HG03060 (cell line): ENCODE measurements around the gene AAK1.

Experiments
- ATAC-seq: cut with Tn5 transposase; IDR thresholded peaks from one replicate; pipeline ENCODE4 v1.9.1; 2021; ENCODE audit warnings: low read depth, moderate number of reproducible peaks; ENCODE audit not compliant: unreplicated experiment

The AAK1 gene

DNA sequence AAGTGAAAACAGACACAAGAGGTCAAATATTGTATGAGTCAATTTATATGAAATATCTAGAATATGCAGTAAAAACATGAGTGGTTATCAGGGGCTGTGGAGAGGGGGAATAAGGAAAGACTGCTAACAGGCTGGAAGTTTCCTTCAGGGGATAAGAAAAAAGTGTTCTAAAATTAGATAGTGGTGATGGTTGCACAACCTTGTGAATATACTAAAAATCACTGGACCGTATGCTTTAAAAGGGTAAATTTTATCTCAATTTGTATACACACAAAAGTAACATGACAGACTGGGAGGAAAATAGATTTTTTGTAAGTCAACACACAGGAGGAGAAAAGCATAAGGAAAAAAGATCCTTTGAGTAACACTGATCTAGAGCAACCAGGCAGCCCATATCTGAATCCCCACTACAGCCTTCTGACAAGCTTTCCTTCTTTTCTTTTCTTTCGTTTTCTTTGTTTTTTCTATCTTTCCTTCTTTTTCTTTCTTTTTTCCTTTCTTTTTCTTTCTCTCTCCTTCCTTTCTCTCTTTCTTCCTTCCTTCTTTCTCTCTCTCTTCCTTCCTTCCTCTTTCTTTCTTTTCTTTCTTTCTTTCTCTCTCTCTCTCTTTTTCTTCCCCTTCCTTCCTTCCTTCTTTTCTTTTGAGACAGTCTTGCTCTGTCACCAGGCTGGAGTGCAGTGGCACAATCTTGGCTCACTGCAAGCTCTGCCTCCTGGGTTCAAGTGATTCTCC is 95.4 kb downstream of the AAK1 start:
- ATAC-seq: no peak

DNA sequence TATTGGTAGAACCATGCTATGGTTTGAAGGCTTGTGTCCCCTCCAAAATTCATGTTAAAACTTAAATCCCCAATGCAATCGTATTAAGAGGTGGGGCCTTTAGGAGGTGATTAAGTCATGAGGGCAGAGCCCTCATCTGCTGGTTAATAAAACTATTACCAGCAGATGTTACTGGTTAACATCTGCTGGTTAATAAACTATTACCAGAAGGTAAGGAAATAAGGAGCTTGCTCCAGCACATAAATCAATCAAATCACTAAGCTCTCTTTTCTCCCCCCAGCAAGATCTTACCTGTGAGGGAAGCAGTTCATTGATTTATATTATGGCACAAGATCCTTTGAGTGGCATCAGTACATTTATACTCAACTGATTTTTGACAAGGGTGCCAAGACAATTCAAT is 96.9 kb downstream of the AAK1 start:
- no peak for ATAC-seq

DNA sequence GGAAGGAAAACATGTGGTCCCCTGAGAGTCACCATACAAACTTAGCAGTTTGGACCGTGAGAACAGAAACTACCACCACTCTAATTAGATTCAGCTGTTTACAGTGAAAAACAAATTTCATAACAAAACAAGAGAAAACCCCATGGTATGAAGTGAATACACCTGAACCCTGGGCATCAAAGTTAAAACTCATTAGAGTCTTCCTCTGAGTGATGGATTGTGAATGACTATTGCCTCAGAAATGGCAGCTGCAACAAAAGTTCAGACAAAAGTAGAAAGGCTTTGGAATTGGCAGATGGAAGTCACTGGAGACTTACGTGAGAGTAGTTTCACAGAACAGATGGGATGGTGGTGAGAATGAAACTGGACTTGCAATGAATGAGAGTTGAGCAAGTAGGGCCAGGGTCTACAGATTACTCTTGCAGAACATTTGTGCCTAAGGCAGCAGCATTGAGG is 98.0 kb downstream of the AAK1 start:
- no peak for ATAC-seq

DNA sequence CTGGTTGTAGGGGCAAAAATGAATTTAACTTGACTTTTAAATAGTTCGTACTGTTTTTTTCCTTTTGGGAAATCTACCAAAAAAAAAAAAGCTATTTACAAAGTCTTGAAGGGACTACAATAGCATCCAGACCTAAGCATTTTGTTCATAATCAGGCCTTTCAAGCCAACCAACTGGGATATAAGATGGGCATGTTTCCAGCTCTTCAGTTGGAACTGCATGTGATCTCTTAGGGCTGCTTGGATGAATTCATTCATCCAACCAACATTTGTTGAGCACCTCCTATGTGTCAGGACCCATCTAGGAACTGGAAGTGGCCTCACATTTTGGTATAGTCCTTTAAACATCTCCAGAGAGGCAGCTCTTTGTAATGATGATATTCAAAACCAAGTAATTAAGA is 98.6 kb downstream of the AAK1 start:
- no peak for ATAC-seq

DNA sequence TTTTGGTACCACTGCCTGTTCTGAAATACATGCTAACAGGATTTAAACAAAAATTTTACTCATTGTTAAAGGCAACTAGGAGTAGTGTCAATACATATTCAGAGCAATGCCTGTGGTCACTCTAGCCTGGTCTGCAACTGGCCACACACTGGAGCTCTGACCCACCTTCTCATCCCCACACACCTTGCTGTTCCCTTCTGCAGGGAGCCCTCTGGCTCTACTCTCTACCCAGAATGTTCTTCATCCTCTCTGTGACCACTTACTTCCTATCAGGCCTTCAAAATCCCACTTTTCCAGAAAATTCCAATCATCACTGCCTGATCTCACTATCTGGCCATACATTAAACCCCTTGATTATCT is 104.0 kb downstream of the AAK1 start:
- no peak for ATAC-seq

DNA sequence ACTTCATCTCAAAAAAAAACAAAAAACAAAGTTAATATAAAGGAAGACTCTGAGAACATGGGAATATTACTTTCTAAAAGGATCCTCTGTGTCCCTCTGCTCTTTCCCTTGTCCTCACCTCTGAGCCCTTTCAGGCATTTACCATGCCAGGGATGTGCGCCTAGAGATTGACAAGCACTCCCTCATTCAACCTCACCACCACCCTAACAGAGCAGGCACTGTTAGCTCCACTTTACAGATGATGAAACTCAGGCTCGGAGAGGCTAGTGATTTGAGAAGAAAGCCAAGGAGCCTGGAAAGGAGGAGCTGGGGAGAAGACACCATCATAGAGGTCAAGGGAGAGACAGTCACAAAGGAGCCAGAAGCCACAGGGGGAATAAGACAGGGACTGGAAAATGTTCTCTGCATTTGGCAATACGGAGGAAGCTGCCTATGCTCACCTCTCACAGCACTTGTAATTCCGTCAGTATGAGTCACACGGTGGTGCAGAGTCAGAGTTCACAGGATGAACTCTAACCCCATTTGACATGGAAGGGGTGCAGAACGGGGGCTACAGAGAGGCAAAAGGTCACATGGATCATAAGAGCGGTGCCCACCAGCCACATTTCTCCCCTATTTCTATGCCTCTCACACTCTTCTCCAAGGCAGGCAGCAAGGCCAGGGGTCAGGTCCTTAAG is 104.5 kb downstream of the AAK1 start:
- ATAC-seq: no peak

DNA sequence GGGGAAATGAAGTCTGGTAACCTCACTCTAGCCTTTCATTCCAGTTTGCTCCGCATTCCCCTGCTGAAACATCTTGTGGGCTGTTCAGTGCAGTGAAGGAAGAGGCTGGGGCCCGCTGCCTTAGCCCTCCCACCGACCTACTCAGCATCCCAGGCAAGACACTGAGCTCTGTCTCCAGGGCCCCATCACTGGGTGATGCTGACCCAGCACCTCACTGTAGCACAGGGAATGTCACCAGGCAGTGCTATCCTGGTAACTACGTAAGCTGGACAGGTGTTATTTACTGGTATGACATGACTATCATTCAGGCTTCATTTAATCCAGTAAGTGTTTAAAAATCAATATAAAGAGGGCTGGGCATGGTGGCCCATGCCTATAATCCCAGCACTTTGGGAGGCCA is 105.3 kb downstream of the AAK1 start:
- no peak for ATAC-seq

GRCh38 chr2:69535817-69536241 is 107.7 kb downstream of the AAK1 start:
- ATAC-seq: no peak

DNA sequence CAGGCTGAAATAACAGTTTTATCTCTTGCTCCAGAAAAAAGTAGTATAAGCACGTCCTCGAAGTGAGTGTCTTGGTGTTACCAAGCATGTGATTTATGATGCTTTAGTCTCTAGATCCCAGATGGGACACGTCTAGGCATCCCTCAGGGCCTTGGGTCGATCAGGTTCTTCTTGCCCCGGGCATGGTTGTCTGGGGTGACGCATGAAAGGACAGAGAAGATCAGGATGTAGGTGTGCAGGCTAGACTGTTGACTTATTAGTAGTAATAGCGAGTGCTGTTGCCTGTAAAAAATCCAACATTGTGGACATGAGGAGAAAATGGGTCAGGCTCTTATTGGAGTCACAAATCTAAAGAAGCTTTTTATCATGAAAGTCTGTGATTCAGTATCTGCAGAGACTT is 112.4 kb downstream of the AAK1 start:
- no peak for ATAC-seq

DNA sequence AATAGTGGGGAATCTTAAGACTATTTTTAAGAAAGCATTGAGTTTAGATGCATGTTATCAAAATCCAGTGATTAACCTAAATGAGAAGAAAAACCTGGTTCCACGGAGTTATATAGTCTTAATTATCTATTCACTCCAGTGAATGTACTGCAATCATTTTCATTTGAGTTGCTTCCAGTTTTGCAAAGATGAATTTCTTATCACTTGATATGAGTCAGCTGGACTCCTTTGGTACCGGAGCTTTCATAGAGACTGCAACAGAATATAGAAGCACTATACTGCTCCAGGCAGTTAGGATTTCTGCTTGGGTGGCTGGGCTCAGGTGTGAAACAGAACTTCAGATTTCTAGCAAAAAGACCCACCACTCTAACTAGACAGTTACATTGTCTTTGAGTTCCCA is 114.1 kb downstream of the AAK1 start:
- ATAC-seq: no peak

GRCh38 chr2:69525261-69525660 is 118.3 kb downstream of the AAK1 start:
- no peak for ATAC-seq

- no peak for ATAC-seq
These were observed 118.7 kb downstream of the AAK1 start for GRCh38 chr2:69524799-69525198.

DNA sequence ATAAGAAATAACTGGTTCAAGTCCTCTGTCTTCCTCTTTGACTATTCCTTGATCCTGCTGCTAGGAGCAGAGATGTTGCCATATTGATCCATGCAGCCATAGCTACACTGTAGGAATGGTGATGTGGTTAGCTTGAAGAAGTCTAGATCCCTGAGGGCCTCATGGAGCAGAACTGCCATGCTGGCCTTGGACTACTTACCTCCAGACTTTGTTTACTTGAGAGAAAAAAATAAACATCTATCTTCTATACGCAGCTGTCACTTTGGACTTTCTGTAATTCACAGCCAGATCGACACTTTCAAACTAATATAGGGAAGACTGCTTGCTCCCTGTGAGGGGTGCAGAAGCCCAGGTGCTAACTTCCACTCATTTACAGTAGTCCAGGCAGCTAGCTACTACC is 121.8 kb downstream of the AAK1 start:
- ATAC-seq: no peak

- no peak for ATAC-seq
These were observed 124.7 kb downstream of the AAK1 start for GRCh38 chr2:69518841-69519240.

GRCh38 chr2:69517410-69517809 is 126.1 kb downstream of the AAK1 start:
- no peak for ATAC-seq

DNA sequence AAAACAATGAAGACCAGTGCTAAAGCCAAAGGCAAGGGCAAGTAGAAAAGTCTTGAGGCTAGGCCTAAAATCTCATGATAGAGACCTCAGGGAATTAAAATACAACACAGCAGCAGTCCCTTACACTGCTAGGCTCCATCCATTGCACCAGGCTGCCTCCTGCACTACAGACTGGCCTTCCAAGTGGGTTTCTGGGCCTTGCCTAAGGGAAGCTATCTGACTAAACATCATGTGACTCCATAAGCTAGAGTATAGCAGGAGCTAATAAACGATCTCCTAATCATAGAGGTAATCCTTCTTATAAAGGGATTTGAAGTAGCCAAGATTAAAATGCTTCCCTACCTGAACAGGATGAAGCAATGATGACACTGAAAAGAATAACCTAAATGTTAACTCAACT is 128.7 kb downstream of the AAK1 start:
- ATAC-seq: no peak

GRCh38 chr2:69514406-69514805 is 129.1 kb downstream of the AAK1 start:
- no peak for ATAC-seq

- no peak for ATAC-seq
These were observed 131.1 kb downstream of the AAK1 start for GRCh38 chr2:69512446-69512845.

DNA sequence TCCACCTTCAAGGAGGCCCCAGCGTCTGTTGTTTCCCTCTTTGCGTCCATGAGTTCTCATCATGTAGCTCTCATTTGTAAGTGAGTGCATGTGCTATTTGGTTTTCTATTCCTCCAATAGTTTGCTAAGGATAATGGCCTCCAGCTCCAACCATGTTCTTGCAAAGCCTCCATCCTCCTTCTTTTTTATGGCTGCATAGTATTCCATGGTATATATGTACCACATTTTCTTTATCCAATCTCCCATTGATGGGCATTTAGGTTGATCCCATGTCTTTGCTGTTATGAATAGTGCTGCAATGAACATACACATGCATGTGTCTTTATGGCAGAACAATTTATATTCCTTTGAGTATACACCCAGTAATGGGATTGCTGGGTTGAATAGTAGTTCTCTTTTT is 133.3 kb downstream of the AAK1 start:
- ATAC-seq: no peak

GRCh38 chr2:69509750-69510140 is 133.8 kb downstream of the AAK1 start:
- no peak for ATAC-seq

DNA sequence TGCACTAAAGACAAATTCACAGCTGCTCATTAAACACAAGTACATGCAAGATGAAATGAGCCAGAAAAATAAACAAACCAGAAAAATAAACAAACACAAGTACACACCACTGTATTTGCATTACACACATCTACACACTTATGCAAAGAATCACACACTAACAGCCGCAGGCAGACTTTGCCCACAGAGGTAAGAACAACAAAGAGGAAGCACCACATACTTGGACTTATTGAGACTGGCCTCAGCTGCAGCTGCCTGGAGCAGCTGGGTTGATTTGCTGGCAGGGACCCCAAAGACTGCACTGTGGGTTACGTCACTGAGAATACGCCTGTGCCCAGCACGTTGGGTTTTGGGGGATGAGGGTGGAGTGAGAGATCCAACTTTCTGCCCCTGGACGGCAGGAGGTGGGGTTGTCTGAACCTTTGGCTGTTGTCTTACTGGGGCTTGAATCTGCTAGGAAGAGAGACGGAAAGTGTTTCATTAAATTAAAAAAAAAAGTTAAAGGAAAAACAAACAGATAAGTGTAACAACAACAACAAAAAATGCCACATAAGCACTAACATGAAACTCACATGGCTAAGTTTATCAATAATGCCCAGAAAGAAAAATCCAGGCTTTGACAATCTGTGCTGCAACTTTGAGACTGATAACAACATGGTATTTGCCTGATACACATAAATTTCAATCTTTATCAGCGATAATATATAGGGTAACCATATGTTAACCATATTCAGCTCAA is 134.4 kb downstream of the AAK1 start:
- ATAC-seq: no peak

DNA sequence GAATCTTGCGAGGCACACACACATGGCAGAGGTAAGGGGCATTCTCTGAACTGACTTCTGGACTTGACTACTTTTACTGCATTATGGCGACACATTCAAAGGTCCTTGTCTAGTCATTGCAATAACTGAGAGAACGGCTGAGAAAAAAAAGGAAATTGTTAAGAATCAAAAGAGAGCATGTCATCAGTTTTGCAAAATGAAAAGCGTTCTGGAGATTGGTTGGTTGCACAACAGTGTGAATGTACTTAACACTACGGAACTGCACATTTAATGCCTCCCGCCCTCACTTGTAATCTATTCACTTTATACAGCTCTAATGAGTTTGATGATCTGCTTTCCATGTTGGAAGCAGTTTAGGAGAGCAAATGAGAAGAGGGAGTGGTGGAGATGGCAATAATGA is 137.8 kb downstream of the AAK1 start:
- ATAC-seq: no peak
